GM18951 (cell line): Measurements from ENCODE around the gene EGR4.
"Not testable (repeated sequence)": the region's sequence is repeated elsewhere in the genome, so short reads cannot be mapped to it uniquely, and the experiment has no call there.

ENCODE experiments used
- POLR2A ChIP-seq: IDR thresholded peaks from 4 replicates; pipeline ENCODE4 v1.6.1; 2011; ENCODE audit warnings: mild to moderate bottlenecking; ENCODE audit not compliant: insufficient read length, insufficient read depth; ENCODE audit errors: extremely low read depth
- in situ Hi-C: fragments of 300-500 bp; cut with MboI; formaldehyde crosslinking; loops from one replicate; pipeline ENCODE4 v1.12.0; 2022; ENCODE audit warnings: low sequenced_read_pairs, mixed read lengths, inconsistent platforms; ENCODE audit not compliant: unreplicated experiment

EGR4 gene

GRCh38 chr2:73265298-73266060 lies 27.9 kb downstream of the EGR4 start:
- no peak for TF ChIP-seq POLR2A
- in situ Hi-C loops, result no loop called here

GRCh38 chr2:73264783-73265182 lies 28.6 kb downstream of the EGR4 start:
- in situ Hi-C loops, result no loop called here
- TF ChIP-seq POLR2A, result no peak

- TF ChIP-seq POLR2A, result no peak
- in situ Hi-C loops, result no loop called here
These were observed 29.1 kb downstream of the EGR4 start for GRCh38 chr2:73264332-73264606.

GRCh38 chr2:73263540-73264331 lies 29.6 kb downstream of the EGR4 start:
- TF ChIP-seq POLR2A, result no peak
- in situ Hi-C loops, result no loop called here

GRCh38 chr2:73262691-73263429 lies 30.5 kb downstream of the EGR4 start:
- in situ Hi-C loops, result not testable (repeated sequence)

- in situ Hi-C loops, result no loop called here
- TF ChIP-seq POLR2A, result no peak
These were observed 31.2 kb downstream of the EGR4 start for GRCh38 chr2:73262108-73262651.

- in situ Hi-C loops, result no loop called here
- no peak for TF ChIP-seq POLR2A
These were observed 32.9 kb downstream of the EGR4 start for GRCh38 chr2:73260338-73260984.

- no peak for TF ChIP-seq POLR2A
- in situ Hi-C loops, result no loop called here
These were observed 33.5 kb downstream of the EGR4 start for GRCh38 chr2:73259704-73260337.

GRCh38 chr2:73259276-73259675 lies 34.1 kb downstream of the EGR4 start:
- in situ Hi-C loops, result no loop called here
- no peak for TF ChIP-seq POLR2A

- TF ChIP-seq POLR2A, result no peak
- in situ Hi-C loops, result no loop called here
These were observed 34.5 kb downstream of the EGR4 start for GRCh38 chr2:73258913-73259215.

GRCh38 chr2:73258186-73258912 lies 35.0 kb downstream of the EGR4 start:
- in situ Hi-C loops, result no loop called here
- TF ChIP-seq POLR2A, result no peak

GRCh38 chr2:73257425-73258125 lies 35.8 kb downstream of the EGR4 start:
- in situ Hi-C loops, result no loop called here
- TF ChIP-seq POLR2A, result no peak

- TF ChIP-seq POLR2A, result no peak
- in situ Hi-C loops, result no loop called here
These were observed 36.3 kb downstream of the EGR4 start for GRCh38 chr2:73257021-73257420.
